Limb (tissue), 2 donors: Measurements from ENCODE around the gene UNC93B1.

ENCODE experiments used
- DNase-seq, 2 donors: peaks; one replicate each; pipeline ENCODE4 v3.0.0-alpha.2; 2016; ENCODE audit errors: extremely low spot score in 2 of 2

UNC93B1 gene

DNA sequence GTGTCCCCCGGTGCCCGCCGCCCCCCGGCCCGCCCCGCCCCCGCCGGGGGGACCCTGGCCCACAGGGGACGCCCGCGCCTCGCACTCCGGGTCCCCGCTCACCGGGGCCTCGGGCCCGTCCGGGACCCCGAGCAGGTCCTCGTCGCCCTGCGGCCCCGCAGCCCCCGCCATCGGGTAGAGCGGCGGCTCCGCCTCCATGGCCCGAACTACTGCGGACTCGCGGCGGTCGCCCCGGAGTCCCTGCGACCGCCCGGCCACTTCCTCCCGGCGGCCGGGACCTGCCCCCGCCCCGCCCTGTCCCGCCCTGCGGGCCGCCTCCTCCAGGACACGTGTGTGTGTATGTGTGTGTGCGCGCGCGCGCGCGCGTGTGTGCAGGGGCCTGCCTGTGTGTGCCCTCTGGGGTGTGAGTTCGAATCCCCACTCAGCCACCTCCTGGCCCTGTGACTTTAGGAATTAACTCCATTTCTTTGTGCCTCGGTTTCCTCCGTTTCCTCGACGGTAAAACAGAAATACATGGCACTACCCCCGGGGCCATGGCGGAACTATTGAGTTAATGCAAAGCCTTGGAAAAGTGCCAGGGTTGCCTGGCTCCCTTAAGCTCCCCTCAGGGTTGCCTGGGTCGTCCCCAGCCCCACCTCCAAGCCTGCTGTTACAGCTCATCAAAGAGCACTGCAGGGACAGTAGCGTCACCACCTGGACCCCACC, at the start of gene UNC93B1:
UNC93B1 (minus strand) TSS at position 252 of the 705 bp plus-strand sequence; CDS start at position 198, 54 bp downstream.
- peak in 1 of 2 donors; percentile 73 for DNase-seq

- no peak for DNase-seq
These were observed 49.2 kb upstream of the UNC93B1 start for GRCh38 chr11:68053117-68053516.

DNA sequence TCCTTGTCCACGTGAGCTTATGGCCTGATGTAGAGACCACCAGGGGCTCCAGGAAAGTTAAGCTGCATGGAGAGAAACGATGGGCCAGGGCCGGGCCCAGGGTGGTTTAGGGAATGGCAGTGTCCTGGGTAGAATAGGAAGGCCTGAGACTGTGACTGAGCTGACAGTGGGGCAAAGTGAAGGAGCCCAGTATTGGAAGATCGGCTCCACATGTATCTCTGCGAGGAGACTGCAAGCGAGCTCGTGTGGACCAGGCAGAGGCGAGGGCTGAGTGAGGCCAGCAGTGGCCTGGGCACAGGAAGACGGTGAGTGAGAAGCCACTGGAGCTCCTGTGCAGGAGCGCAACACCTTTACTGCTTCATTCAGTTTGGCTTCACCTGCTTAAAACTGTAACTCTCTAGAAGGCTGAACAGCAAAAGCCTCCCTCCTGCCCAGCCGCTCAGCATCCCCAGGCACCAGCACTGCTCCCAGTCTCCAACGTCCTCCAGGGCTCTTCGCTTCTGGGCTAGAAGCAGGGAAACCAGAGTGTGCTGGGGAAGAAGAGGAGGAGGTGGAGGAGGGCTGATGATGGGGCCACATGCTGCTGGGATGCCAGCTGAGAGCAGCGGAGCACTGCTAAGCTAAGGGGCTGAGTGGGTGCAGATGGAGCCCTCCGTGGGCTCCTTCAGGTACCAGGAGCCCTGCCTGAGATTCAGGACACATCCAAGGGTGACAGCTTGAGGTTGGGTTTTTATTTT, 48.4 kb upstream of the UNC93B1 start:
- no peak for DNase-seq

DNA sequence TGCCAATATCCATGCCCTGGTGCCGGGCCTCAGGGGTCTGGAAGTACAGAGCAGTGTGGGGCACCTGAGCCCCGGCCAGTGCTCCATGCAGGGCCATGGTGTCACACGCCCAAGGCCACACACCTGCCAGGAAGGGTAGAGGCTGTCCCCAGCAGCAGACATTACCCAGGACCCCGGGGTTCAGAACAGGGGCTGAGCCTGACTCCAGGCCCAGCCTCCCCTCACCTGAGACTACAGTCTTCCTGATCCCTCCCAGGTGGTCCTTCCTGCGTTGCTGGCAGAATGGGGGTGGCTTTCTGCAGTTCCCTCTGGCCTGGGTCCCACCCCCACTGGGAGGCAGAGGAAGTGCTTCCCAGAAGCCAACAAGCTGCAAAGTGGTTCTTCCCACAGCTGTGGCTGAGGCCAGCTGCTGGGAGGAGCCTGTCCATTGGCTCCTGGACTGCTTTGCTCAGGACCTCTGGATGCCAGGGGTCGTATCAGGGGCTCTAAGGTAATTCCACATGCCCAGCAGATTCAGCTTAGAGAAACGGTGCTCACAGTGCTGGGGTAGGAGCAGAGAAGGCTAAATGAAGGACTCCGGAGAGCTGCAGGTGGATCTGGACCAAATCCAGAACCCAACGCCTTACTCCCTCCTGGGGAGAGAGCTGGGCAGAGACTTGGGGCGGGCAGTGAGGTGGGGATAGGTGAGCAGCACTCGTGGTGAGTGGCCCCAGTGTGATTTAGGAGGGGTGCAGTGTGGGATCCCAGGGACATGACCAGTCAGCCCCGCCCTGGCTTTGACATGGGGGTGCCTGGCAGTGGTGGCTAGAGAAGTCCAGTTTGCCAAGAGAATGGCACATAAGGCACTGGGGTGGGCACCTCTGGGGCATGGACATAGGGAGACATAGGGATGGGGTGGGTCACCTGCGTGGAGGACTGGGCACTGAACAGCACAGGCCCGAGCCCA, 47.6 kb upstream of the UNC93B1 start:
- no peak for DNase-seq

- DNase-seq = no peak
These were observed 46.5 kb upstream of the UNC93B1 start for GRCh38 chr11:68050371-68050841.

- no peak for DNase-seq
These were observed 45.8 kb upstream of the UNC93B1 start for GRCh38 chr11:68049509-68050370.

DNA sequence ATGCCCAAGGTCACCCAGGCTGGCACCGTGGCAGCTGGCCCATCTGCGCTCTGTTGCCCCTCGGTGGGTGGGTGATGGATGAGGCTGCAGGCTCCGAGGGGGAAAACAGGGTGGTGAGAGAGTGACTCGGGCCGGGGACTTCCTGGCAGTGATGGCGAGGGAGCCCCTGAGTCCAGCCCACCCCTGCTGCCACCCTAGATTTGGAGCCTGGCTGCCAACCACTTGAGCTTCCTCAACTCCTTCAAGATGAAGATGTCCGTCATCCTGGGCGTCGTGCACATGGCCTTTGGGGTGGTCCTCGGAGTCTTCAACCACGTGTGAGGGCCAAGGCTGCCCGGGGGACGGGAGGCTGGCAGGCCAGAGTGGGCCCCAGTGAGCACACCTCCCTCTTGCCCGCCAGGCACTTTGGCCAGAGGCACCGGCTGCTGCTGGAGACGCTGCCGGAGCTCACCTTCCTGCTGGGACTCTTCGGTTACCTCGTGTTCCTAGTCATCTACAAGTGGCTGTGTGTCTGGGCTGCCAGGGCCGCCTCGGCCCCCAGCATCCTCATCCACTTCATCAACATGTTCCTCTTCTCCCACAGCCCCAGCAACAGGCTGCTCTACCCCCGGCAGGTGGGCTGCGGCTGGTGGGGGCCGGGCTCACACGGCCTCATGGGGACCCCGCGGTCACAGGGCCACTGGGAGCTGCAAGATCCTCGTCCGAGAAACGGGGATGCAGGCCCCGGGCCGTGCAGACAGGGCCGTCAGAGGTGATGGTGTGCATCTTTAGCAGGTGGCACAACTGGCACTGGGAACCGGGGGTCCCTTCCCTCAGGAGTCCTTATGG, 45.0 kb upstream of the UNC93B1 start:
- DNase-seq = no peak

- DNase-seq = no peak
These were observed 43.8 kb upstream of the UNC93B1 start for GRCh38 chr11:68047437-68048290.

- no peak for DNase-seq
These were observed 41.0 kb upstream of the UNC93B1 start for GRCh38 chr11:68044898-68045351.

- DNase-seq = no peak
These were observed 40.4 kb upstream of the UNC93B1 start for GRCh38 chr11:68044145-68044813.

DNA sequence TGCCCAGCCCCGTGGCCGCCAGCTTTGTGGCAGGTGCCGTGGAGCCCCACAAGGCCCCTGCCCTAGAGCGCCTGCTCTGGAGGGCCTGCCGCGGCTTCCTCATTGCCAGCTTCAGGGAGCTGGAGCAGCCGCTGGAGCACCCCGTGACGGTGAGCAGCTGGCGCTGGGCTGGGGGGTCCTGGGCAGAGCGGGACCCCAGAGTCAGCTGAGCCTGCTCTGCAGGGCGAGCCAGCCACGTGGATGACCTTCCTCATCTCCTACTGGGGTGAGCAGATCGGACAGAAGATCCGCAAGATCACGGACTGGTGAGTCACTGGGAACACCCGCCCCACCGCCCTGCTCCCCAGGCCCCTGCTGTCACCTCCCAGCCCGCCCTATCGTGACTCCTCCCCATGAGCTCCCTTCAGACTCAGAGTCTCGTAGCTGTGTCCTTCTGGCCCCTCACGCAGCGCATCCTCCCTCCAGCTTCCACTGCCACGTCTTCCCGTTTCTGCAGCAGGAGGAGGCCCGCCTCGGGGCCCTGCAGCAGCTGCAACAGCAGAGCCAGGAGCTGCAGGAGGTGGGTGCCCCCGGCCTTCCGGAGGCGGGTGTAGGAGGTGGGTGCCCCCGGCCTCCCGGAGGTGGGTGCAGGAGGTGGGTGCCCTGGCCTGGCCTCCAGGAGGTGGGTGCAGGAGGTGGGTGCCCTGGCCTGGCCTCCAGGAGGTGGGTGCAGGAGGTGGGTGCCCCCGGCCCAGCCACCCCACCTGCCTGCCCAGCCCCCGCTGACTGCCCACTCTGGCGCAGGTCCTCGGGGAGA, 39.6 kb upstream of the UNC93B1 start:
- peak; percentile 8 to 34 for DNase-seq

- DNase-seq = peak in 1 of 2 donors; percentile 34
These were observed 39.1 kb upstream of the UNC93B1 start for GRCh38 chr11:68043029-68043348.

- no peak for DNase-seq
These were observed 38.5 kb upstream of the UNC93B1 start for GRCh38 chr11:68042219-68043028.

DNA sequence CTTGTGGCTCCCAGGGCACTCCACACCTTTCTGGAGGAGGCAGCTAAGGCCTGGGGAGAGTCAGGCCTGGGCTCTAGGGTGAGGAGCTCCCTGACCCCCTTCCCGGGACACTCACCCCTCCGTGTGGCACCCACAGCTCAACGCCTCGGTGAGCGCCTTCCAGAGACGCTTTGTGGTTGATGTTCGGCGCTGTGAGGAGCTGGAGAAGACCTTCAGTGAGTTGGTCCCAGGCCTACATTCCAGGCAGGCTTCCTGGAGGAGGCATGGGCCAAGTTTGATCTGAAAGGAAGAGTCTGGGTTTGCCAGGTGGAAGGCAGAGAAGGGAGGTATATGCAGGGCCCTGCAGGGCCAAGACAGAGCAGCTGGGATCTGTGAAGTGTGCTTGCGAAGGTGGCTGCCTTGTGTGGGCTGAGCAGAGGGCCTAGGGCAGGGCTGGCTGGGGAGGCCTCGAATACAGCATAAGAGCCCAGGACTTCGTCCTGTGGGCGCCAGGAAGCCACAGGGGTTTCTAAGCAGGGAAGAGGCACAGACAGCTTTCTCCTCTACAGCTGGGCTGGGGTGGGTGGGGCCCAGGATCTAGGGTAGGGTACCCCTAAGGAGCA, 37.8 kb upstream of the UNC93B1 start:
- no peak for DNase-seq

DNA sequence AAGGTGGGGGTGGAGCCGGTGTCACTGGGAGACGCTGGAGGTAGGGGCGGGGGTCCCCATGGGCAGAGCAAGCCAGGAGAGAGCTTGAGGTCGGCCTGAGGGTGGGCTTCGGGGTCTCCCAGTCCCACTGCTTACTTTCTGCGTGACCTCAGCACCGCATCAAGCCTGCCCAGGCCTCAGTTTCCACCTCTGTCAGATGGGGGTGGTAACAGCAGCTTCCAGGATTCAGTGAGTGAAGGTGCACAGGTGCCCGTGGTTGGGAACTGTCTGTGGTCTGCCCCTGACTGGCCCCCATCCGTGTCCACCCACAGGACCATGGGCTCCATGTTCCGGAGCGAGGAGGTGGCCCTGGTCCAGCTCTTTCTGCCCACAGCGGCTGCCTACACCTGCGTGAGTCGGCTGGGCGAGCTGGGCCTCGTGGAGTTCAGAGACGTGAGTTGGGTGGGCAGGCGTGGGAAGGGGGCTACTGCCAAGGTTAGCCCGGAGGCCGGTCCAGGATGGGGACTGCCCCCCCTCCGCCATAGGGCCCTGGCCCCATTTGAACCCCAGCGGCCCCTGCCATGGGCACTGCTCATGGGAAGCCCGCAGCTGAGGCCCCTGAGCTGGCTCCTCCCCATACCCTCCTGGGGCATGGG, 37.2 kb upstream of the UNC93B1 start:
- no peak for DNase-seq
